GM18498 (cell line): ENCODE data around the gene CEACAM20.
"Not testable (repeated sequence)": the region's sequence is repeated elsewhere in the genome, so short reads cannot be mapped to it uniquely, and the experiment has no call there.

Source experiments
- ATAC-seq: cut with Tn5 transposase; IDR thresholded peaks from one replicate; pipeline ENCODE4 v1.9.1; 2021; ENCODE audit warnings: mild to moderate bottlenecking, moderate library complexity; ENCODE audit not compliant: unreplicated experiment

Gene CEACAM20

GRCh38 chr19:44549507-44549906 lies 20.0 kb upstream of the CEACAM20 start:
- no peak for ATAC-seq

- ATAC-seq = no peak
These were observed 19.3 kb upstream of the CEACAM20 start for GRCh38 chr19:44548736-44549135.

GRCh38 chr19:44544031-44544430 lies 14.6 kb upstream of the CEACAM20 start:
- ATAC-seq = no peak

DNA sequence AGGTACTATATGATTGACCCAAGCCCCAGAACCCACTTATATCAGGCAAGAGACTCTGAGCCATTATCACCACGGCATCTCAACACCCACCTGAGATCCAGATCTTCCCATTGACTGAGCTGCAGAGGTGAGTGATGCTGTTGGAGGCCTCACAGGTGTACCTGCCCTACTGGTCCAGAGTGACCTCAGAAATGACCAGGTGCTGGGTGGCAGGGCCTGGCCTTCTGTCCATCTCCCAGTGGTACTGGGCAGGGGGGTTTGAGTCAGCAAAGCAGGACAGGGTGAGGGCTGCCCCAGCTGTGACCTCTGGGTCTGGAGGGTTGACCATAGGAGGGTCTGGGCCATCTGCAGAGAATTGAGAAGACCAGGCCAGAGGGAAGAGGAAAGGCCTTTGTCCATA lies 13.2 kb upstream of the CEACAM20 start:
- no peak for ATAC-seq

GRCh38 chr19:44540736-44541135 lies 11.3 kb upstream of the CEACAM20 start:
- ATAC-seq = no peak

DNA sequence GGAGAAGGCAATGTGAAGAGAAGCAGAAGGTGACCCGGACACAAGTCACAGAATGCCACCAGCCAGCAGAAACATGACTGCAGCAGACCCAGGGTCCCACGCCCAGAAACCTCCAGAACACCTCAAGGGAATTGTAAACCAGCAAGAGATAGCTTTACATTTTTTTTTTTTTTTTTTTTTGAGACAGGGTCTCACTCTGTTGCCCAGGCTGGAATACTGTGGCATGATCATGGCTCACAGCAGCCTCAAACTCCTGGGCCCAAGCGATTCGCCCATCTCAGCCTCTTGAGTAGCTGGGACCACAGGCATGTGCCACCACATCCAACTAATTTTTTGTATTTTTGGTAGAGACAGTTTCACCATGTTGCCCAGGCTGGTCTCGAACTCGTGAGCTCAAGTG lies 10.5 kb upstream of the CEACAM20 start:
- ATAC-seq = no peak

DNA sequence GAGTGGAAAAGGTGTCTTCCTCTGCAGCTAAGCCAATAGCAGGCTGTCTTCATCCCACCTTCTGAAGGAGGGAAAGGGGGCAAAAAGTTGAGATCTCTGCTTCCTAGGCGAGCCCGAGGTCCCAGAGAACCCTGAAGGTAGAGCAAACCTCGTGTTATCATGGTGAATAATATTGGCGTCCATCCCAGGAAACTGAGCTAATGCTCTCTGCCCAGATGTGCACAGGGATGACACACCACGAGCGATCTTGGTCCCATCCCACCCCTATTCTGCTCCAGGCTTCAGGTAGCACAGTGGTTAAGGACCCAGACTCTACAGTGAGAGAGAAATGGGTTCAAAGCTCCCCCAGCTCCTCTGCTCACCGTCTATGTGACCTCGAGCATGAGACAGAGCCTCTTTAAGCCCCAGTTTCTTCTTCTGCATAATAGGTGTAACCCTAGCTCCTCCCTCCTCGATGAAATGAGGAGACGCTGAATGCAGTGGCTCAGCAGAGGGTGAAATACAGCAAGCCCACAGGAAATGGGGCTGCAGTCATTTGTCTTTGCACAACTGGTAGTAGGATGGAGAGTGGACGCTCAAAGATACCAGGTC lies 9.9 kb upstream of the CEACAM20 start:
- ATAC-seq = no peak

DNA sequence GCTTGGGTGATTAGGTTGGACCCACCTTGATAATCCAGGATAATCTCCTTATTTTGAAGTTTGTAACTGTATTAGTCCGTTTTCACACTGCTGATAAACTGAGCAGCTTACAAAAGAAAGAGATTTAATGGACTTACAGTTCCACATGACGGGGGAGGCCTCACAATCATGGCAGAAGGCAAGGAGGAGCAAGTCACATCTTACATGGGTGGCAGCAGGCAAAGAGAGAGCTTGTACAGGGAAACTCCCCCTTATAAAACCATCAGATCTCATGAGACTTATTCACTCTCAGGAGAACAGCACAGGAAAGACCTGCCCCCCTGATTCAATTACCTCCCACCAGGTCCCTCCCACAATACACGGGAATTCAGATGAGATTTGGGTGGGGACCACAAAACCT lies 5.9 kb upstream of the CEACAM20 start:
- ATAC-seq = not testable (repeated sequence)

GRCh38 chr19:44532819-44533218 lies 3.3 kb upstream of the CEACAM20 start:
- ATAC-seq = no peak

- ATAC-seq = no peak
These were observed 1.3 kb upstream of the CEACAM20 start for GRCh38 chr19:44530777-44531176.

DNA sequence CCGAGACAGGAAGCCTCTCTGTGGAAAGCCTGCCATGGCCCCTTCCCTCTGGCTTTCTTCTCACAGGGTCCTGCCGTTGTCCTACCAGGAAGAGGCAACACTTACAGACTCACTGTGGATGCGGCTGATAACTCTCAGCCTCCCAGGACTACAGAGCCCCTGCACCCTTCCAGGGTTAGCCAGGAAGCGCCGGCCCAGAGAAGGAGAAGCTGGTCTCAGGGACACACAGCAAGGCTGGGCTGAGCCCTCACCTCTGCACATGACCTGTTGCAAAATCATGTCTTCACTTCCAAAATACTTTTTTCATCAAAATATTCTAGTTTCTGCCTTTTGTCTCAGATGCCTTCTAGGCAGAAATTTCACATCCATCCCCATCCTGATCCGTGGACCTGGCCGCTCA lies 1.9 kb downstream of the CEACAM20 start:
- ATAC-seq = no peak

DNA sequence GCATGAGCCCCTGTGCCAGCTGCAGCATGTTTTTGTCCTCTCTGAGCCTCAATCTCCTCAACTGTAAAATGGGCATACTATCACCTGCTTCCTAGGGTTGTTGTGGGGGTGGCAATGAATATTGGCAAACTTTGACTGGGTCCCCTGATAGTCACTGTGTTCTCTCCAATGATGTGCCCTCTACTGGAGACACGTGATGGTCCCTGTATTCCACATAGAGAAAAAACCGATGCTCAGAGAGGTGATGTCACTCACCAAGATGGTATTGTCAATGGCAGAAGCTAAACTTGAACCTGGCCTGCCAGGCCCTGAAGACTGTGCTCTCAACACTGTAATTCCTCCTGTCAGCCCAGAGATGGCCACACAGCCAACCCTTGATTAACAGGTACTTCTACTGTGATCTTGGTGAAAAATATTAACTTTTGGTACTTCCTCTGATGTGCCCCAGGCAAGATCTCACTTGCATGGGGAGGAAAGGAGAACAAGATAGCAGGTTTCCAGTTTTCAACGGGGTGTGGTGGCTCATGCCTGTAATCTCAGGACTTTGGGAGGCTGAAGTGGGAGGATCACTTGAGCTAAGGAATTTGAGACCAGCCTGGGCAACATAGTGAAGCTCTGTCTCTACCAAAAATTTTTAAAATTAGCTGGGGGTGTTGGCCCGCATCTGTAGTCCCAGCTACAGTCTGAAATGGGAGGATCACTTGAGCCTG lies 3.6 kb downstream of the CEACAM20 start:
- no peak for ATAC-seq

DNA sequence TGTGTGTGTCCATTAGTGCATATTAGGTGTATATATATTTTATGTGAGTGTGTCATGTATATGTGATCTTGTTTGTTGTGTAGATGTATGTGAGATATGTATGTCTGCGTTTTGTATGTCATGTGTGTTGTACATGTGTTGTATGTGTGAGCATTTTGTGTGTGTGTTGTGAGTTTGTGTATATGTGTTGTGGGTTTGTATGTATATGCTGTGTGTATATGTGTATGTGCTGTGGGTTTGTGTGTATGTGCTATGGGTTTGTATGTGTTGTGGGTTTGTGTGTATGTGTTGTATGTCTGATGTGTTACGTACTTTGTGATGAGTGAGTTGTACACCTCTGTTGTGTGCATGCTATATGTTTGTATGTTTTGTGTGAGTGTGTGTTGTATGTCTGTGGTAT lies 8.1 kb downstream of the CEACAM20 start:
- no peak for ATAC-seq

DNA sequence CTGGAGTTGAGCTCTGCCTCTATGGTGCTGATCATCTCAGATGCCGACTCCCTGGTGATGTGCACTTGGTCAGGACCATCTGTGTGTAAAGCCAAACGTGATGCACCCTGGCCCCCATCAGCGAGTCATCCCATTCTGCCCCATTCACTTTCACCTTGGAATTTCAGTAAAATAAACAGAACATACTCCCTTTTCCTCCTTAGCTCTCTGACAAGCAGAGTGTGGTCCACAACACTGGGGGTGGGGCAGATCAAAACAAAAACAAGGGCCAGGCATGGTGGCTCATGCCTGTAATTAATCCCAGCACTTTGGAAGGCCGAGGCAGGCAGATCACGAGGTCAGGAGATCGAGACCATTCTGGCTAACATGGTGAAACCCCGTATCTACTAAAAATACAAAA lies 12.3 kb downstream of the CEACAM20 start:
- no peak for ATAC-seq

- no peak for ATAC-seq
These were observed 13.6 kb downstream of the CEACAM20 start for GRCh38 chr19:44515907-44516306.

DNA sequence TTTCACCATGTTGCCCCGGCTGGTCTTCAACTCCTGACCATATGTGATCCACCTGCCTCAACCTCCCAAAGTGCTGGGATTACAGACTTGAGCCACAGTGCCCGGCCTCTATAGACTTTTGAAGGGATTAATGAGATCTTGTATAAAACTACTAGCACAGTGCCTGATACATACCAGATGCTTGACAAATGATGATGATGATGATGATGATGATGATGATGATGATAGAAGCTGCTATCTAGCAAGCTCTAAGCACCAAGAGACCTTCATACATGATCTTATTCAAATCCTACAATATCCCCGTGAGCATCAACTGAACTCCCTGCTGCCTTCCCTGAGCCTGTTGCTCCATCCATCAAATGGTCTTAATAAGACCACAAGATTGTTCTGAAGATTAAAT lies 14.4 kb downstream of the CEACAM20 start:
- no peak for ATAC-seq

DNA sequence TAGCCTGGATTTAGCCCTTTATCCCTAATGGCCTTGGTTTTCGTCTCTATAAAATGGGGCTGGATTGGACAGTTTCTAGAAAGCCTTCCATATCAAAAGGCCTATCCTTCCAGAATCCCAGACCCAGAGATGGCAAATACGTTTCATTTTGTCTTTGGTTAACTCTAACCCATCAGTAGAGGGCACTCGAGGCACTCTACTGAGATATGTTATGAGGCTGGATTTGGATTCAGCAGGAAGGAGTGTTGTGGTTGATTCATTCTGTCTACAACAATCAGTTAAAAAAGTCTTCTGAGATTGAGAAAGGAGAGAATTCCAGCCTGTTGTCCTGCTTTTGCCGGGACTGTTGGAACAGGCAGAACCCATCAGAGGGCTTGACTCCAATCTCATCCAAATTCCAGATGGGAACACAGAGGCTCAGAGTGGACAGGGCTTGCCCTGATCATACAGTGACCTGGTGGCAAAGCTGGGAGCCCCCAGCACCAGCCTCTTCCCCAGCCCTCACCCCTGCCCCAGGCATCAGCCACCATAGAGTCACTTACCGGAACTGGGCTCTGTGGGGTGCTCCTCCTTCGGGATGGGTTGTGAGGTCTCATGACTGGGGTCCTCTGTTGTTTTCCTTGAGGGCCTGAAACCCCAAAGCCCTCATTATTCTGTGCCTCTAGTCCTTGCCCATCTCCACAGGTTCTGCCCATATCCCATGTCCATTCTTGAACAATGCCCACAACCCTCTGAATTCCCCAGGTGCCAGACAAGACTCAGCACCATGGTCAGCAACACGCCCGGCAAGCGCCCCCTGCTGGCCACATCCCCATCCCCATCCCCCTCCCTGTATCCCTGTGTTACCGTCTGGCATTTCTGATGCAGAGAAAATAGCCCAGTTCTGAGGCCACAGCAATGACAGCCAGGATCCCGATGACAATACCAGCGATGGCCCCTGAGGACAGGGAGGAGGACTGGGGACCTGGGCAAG lies 16.9 kb downstream of the CEACAM20 start:
- ATAC-seq = no peak

GRCh38 chr19:44509478-44509877 lies 20.0 kb downstream of the CEACAM20 start:
- no peak for ATAC-seq

- peak; percentile 87 for ATAC-seq
These were observed 29.2 kb downstream of the CEACAM20 start, which contains the start of gene ZNF180 for GRCh38 chr19:44499962-44500949. Gene ZNF180, minus strand, starts transcription at chr19:44500522. Its CDS starts 3,188 bp downstream, at chr19:44497334.

DNA sequence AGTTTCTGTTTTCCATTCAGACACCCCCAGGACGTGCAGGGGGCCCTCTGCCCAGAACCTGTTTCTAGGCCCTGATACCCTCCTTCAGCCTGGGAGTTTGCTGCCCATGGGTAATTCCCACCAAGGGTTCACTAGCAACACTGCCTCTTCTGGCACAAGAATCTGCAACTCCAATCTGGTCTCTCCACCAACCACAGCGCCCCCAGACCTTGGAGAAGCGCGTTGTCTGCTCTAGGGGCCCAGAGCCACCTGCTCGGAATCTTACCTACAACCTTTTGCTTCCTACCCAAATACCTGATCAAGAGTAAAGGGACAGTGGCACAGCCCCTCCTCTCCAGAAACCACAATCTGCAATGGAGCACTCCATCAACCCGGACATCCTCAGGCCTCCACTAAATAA lies 29.9 kb downstream of the CEACAM20 start:
- ATAC-seq = no peak
